BE2C (cell line): ENCODE results near the gene SLC24A3.

Experiments used
- DNase-seq: peaks from one replicate; pipeline ENCODE4 v3.0.0-alpha.2; 2020
- H3K27me3 ChIP-seq: fragments of 250-450 bp; sonication (Bioruptor Pico); 2 replicates; pipeline ENCODE4 v1.5.1; 2020; ENCODE audit warnings: mild to moderate bottlenecking
- H3K36me3 ChIP-seq: fragments of 250-450 bp; sonication (Bioruptor Pico); 2 replicates; pipeline ENCODE4 v1.5.1; 2020; ENCODE audit warnings: mild to moderate bottlenecking
- H3K4me1 ChIP-seq: fragments of 250-450 bp; sonication (Bioruptor Pico); 2 replicates; pipeline ENCODE4 v1.5.1; 2020
- H3K4me3 ChIP-seq: 2 replicates; pipeline ENCODE4 v1.5.1; 2011; ENCODE audit warnings: low read depth, low read length
- H3K9me3 ChIP-seq: fragments of 250-450 bp; sonication (Bioruptor Pico); 2 replicates; pipeline ENCODE4 v1.5.1; 2020
- TF ChIP-seq, protein P1 (sequence below): IDR thresholded peaks from 2 replicates; pipeline ENCODE4 v1.5.1; 2012; ENCODE audit warnings: mild to moderate bottlenecking, low read depth, low read length

Gene SLC24A3

DNA sequence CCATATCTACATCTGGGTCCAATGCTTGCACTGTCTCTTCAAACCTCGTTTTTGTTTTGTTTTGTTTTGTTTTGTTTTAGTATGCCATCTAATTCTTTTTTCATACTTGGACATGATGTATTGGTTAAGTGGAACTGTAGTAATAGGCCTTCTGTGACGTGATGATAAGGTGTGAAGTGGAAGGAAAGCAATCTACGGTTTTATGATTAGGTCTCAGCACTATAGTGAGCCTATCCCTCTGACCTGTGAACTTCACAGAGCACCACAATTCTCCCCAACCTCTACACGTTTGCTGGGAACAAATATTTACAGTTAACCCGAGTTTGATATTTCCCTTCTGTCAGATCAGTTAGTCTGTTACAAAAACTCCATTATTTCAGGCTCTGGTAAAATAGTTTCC, 19.1 kb upstream of the SLC24A3 start:
- Histone ChIP-seq H3K9me3 (no peaks in the 10 kb centered on the region), H3K4me3 (no peak overlapping the region), H3K27me3 (no peaks in the 10 kb centered on the region), H3K36me3 (no peaks in the 10 kb centered on the region), H3K4me1 (no peaks in the 10 kb centered on the region)
- TF ChIP-seq, protein P1, sequence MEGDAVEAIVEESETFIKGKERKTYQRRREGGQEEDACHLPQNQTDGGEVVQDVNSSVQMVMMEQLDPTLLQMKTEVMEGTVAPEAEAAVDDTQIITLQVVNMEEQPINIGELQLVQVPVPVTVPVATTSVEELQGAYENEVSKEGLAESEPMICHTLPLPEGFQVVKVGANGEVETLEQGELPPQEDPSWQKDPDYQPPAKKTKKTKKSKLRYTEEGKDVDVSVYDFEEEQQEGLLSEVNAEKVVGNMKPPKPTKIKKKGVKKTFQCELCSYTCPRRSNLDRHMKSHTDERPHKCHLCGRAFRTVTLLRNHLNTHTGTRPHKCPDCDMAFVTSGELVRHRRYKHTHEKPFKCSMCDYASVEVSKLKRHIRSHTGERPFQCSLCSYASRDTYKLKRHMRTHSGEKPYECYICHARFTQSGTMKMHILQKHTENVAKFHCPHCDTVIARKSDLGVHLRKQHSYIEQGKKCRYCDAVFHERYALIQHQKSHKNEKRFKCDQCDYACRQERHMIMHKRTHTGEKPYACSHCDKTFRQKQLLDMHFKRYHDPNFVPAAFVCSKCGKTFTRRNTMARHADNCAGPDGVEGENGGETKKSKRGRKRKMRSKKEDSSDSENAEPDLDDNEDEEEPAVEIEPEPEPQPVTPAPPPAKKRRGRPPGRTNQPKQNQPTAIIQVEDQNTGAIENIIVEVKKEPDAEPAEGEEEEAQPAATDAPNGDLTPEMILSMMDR, result no peak
- DNase-seq, result no peak

DNA sequence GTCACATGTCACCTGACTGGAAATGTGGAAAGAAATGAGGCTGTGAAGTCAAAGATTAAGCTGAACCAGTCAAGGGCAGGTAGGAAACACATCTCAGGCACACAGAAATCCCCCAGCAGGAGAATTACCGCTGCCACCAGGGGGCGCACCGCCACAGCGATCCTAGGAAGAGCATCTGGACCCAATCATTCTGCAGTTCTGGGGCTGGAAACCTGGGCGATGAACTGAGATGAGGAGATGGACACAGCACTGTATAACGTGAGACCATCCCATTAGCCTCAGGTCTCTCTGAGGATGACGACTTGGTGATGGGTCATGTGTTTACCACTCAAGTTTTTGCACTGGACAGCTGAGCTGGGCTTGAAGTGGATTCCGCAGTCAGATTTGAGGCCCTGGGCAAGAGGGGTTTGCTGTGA, 6.5 kb upstream of the SLC24A3 start:
- TF ChIP-seq, protein P1, result peak; percentile 90
- H3K36me3 ChIP-seq, result no peaks in the 10 kb centered on the region
- H3K4me3 ChIP-seq, result no peak overlapping the region
- DNase-seq, result peak; percentile 71
- no peaks in the 10 kb centered on the region for H3K4me1 ChIP-seq
- H3K9me3 ChIP-seq, result no peaks in the 10 kb centered on the region
- peaks cover 4% of the 10 kb centered on the region for H3K27me3 ChIP-seq

DNA sequence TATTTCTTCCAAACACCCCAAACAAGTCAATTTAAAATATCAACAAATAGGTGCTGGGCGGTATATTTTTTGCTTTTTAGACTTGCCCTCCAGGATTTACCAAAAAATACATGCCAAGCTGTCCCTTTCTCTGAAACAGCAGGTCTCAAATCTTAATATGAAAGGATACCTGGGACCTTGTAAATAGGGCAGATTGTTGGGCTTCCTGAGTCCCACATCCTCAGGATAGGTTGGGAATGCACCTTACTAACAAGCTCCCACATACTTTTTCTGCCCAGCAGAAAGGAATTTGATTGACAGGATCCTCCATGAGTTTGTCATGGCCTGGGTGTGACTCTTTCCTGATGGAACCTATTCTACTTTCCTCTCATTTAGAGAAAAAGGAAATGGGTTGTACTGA, 4.9 kb upstream of the SLC24A3 start:
- H3K4me3 ChIP-seq, result no peak overlapping the region
- H3K4me1 ChIP-seq, result no peaks in the 10 kb centered on the region
- DNase-seq, result no peak
- H3K9me3 ChIP-seq, result no peaks in the 10 kb centered on the region
- H3K27me3 ChIP-seq, result peaks cover 18% of the 10 kb centered on the region
- no peaks in the 10 kb centered on the region for H3K36me3 ChIP-seq
- TF ChIP-seq, protein P1, result no peak

DNA sequence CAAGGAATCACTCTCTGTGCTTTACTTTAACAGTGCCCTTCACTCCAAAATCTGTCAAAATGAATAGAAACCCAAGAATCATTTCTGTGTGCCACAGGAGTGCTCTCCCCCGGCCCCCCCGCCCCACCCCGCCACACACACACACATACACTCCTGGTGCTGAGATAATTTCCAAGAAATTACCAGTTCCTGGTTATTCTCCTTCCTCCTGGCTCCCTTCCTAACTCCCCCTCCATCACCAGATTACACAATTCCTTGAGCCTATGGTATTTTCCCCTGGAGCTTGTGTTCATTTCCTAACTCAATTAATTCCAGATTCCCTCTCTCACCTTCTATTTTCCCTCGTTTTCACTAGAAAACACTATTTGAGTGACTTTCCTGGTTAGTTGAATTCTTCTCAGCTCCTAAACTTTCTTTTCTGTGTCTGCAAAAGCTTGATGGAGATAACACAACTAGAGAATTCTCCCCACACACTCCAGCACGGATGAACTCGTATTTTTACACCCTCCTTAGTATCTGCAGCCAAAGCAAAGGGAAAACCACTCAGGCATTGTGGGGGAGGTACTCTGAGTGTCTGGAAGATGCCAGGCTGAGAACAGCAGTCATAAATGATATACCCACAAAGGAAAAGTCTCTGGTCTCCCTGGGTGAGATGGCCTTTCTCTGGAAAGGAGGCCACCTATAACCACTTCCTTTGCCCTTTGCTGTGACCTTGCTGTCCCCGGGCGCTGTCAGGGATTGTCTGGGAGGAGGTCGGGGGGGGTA, 1.9 kb upstream of the SLC24A3 start:
- no peaks in the 10 kb centered on the region for H3K36me3 ChIP-seq
- no peak overlapping the region for H3K4me3 ChIP-seq
- TF ChIP-seq, protein P1, result no peak
- H3K4me1 ChIP-seq, result no peaks in the 10 kb centered on the region
- no peaks in the 10 kb centered on the region for H3K9me3 ChIP-seq
- DNase-seq, result no peak
- peaks cover 34% of the 10 kb centered on the region for H3K27me3 ChIP-seq

DNA sequence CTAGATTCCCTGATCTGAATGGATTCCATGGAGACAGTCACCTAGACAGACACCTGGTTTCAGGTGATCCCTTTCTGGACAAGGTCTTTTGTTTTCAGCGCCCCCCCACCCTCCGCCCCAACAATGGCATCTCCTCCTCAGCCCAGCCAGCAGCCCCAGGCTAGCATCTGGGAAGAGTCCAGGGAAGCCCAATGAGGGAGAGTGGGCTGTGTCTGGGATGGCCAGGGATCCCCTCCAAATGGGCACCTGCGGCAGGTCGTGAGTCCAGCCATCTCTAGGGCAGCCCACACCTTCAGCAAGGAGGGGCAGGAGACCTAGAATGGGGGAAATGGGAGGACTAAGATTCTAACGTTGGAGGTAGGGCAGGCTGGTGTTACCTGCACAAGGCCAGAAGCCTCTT, 1.2 kb upstream of the SLC24A3 start:
- Histone ChIP-seq H3K4me1 (no peaks in the 10 kb centered on the region), H3K27me3 (peaks cover 34% of the 10 kb centered on the region), H3K4me3 (no peak overlapping the region)

More for the DNA sequence above, 1.2 kb upstream of the SLC24A3 start:
- DNase-seq, result no peak
- Histone ChIP-seq H3K36me3 (no peaks in the 10 kb centered on the region), H3K9me3 (no peaks in the 10 kb centered on the region)
- TF ChIP-seq, protein P1, result no peak
